HG03103 (cell line): ENCODE results near the gene PLCB2.

Experiments
- ATAC-seq: cut with Tn5 transposase; IDR thresholded peaks from one replicate; pipeline ENCODE4 v1.9.1; 2021; ENCODE audit warnings: low read depth; ENCODE audit not compliant: unreplicated experiment

Gene PLCB2

DNA sequence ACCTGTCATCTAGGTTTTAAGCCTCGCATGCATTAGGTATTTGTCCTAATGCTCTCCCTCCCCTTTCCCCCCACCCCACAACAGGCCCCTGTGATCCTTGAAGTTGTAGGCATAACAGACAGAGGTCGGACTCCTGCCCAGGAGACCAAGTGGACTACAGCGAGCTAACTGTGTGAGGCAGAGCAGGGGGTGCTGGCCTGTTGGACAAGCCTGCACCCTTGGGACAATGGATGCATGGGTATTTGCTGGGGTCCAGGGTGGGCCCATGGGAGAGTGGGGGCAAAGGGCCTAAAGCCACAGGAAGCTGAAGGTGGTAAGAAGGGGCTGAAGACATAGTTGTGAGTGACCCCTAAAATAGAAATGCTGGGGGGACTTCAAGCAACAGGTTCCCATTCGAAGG lies 2.5 kb downstream of the PLCB2 start:
- ATAC-seq, result no peak

DNA sequence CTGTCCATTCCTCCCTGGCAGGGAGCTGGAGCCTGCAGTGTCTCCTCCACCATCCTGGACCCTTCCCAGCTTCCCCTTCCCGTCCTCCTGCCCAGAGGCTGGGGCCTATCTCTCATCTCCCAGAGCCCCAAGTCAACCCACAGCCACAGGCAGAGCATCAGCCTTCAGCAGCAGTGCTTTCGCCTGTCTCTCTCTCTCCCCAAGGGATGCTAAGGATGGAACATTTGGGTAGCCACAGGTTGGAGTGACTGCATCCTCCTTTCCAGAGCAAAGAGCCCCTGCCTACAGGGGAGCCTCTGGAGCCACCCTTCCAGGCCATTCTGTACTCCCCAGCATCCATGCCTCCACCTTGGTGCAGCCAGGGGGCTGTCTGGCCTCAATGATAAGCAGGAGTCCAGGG lies 4.2 kb downstream of the PLCB2 start:
- no peak for ATAC-seq

DNA sequence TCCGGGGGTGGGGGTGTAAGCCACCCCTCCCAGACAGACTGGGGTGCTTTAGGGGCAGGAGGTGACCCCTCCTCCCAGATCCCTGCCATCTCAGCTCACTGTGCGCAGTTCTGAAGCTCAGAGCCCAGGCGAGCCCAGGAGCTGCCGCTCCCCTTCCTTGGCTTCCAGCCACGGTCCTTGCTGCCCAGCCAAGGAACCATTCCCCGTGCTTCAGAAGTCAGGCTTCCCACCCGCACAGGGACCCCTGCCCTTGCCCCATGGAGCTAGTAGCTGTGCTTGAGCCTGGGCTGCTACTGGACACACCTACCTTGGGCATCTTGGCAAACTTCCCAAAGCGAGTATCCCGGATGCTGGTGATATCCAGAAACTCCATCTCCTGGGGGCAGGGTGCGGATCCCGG lies 4.8 kb downstream of the PLCB2 start:
- ATAC-seq, result no peak

DNA sequence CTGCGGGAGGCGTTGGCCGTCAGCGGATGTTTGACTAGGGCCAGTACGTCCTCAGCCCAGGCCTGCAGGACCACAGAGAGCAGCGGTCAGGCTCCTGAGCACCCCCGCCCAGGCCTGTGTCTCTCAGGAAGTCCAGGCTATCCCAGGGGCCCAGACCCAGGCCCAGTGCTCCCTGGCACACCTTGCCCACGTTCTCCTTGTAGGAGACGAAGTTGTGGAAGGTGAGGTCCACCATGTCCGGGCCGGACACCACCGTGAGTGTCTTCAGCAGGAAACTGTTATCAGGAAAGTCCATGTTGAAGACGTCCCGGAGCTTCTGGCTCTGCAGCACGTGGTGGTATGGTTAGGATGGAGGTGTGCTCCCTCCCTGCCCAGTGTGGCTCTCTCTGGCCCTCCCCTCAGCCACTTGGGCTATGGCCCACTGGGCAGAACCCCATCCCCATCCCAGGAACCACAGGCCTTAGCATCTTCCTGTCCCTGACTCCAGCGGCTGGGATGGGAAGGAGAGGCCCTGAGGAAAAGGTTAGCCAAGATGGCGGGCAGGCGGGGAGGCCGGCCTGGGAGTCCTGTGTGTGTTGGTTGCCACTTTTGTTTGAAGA lies 5.3 kb downstream of the PLCB2 start:
- ATAC-seq, result no peak

DNA sequence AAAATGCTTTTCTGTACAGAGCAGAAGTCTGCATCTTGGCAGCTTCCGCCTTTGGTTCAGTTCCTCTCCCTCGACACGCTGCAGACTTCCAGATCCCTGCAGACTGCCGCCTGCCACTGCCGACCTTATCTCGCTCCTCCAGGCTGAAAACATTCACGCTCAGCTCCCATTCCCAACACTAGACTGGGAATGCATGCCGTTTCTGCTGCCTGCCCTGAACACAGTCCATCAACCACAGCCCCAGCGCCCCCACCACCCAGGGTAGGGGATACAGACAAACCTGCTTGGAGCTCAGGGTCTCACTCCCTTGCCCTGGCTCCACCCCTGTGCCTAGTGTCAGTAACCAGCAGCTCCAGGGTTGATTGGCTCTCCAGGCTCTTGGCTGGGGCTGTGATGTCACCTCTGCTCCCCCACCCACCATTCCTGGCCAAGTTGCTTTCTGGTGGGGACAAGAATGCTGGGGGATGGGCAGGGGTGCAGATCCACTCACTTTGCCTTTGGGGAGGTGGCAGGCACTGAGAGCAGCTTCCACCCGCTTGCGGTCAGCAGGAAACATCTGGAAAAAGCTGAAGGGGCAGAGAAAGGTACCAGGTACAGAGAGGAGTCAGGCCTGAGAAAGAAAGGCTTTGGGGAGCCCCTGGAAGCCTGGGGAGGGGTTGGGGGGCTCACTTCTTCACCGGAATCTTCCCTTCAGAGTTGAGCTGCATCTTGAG lies 6.1 kb downstream of the PLCB2 start:
- ATAC-seq, result no peak

GRCh38 chr15:40300771-40301170 lies 7.0 kb downstream of the PLCB2 start:
- no peak for ATAC-seq

DNA sequence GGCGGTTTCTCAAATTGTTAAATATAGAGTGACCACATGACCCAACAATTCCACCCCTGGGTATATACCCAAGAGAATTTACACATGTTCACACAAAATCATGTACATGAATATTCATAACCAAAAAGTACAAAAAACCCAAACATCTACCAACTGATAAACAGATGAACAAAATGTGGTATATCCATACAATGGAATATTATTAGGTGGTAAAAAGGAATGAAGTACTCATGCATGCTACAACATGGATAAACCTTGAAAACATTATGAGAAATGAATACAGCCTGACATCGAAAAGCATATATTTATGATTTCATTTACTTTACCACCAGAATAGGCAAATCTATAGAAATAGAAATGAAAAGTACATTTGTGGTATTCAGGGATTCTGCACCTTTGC lies 7.4 kb downstream of the PLCB2 start:
- no peak for ATAC-seq

DNA sequence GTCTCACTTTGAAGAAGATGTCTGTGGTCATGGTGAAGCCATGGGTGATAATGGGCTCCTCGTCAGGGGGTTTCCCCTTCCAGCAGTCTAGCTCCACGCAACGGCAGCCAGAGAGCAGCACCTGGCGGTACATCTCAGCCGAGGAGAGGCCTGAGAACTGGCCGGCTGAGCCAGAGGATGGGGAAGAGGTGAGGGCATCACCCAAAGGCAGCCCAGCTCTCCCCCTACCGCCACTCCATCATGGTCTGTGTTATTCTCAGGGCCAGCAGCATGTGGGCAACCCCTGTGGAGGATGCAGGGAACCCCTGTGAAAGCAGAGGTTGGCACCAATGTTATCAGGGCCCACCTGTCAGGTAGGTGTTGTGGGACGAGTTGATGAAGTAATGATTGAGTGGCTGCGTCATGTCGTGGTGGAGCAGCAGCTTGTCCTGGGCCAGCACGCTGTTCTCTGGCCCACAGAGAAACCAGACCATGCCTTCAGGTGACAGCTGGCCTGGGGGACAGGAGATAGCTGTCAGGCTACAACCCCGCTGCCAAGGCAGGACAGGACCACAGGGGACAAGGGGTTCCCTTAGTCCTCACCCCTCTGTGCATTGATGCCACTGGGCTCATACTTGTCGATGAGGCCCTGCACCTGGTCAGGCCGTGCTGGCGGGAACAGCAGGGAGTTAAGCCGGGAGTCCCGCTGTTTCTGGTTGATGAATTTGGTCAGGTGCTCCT lies 9.4 kb downstream of the PLCB2 start:
- ATAC-seq, result no peak

DNA sequence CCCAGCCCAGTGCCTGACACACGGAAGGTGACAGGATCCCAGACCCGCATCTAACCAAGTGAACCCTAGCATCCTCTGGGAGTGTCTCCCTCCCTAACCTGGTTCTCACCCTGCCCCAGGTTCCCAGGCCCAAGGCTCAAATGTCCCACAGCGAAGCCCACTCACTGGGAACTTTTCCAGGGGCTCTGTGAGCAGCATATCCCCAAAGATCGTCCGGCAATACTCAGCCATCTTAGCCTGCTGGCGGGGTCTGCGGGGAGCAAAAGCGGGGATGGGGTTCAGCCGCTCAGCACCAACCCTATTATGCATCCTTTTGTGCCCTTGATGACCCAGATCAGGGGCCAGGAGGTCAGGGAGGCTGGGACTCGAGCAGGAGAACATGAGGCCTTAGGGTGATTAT lies 10.4 kb downstream of the PLCB2 start:
- no peak for ATAC-seq

- ATAC-seq, result no peak
Observed at GRCh38 chr15:40296561-40297230, 11.0 kb downstream of the PLCB2 start.

DNA sequence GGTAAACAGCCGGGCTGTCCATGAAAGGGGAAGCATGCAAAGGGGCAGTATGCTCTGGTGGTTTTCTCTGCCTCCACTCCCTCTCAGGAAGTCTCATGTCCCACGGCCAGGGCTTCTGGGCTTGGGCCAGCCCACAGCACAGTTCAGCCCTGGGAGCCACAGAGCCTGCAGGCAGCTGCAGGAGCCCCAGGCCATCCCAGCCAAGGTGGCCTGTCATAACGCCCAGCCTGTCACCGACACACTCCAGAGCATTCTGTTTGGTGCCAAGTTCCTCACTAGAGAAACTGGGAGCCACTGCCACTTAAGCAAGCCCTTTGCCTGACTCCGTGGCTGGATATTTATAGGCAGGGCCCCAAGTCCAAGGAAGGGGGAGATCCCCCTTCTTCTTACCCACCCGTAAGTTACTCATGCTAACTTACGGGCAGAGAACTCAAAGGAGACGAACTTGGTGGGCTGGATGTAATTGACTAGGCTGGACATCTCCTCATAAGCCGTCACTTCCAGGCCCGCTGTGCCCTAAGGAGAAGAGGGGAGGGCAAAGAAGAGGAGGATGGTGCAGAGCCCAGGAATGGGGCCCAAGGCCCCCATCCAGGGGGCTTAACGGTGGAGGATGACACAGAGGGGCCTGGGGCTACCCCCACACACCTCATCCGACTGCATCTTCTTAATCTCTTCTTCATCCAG lies 11.7 kb downstream of the PLCB2 start:
- no peak for ATAC-seq

GRCh38 chr15:40295297-40295696 lies 12.4 kb downstream of the PLCB2 start:
- ATAC-seq, result no peak

GRCh38 chr15:40293905-40294895 lies 13.5 kb downstream of the PLCB2 start:
- no peak for ATAC-seq

DNA sequence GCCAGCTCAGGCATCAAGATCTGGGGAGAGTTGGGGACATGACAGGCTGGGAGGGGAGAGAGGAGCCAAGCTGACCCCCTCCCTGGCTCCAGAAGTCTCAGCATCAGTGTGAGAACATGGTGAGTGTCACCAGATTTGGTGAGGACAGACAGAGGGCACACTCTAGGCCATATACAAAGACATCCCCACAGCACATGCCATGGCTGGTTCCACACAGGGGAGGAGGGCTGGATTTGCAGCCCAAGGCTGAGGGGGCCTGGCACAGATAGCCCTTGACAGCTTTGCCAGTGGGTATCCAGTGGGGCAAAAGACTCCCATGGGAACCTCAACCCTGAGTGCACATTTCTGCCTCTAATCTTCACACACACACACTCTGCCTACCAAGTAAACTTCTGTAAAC lies 14.7 kb downstream of the PLCB2 start:
- ATAC-seq, result no peak

- ATAC-seq, result no peak
Observed at GRCh38 chr15:40292246-40292645, 15.5 kb downstream of the PLCB2 start.

- ATAC-seq, result no peak
Observed at GRCh38 chr15:40290918-40291574, 16.7 kb downstream of the PLCB2 start.

GRCh38 chr15:40290545-40290917 lies 17.2 kb downstream of the PLCB2 start:
- no peak for ATAC-seq

- ATAC-seq, result no peak
Observed at GRCh38 chr15:40289140-40289775, 18.5 kb downstream of the PLCB2 start.

DNA sequence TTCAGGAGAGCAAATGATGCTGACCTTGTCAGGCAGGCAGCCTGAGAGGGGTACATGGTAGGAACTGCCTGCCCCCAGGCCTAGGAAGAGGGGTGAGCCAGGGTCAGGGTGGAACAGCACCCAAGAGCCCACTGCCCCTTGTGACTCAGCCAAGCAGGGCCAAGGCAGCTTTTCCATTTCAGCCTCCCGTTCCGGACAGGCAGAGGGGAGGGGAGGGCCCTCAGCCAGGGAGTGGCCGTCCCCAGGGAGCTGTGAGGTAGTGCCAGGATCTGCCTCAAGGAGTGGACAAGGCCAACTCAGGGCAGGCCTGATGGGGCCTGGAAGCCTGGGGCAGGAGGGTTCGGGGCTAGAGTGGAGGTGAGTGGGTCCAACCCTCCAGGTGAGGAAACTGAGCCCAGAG lies 19.8 kb downstream of the PLCB2 start:
- ATAC-seq, result no peak
